SK-N-SH (cell line): ENCODE results near the gene OTUD7B. TPM values are rescaled to one million over a fixed set of nuclear protein-coding genes. Genes with fewer than 3 reads are reported as not detected.

Experiments
- CTCF ChIA-PET: fragments of 300-600, 350-600 bp; formaldehyde crosslinking; extraction: SDS; loops from one replicate; lab custom pipeline; 2021; lab: Yijun Ruan, JAX
- POLR2A ChIA-PET: fragments of 350-600 bp; sonication (Branson Sonifier 250); formaldehyde crosslinking; extraction: SDS; loops from one replicate; lab custom pipeline; 2020; ENCODE audit warnings: antibody characterized with exemption, inconsistent platforms; lab: Yijun Ruan, JAX
- DNase-seq: peaks from one replicate; pipeline ENCODE4 v3.0.0; 2012
- H2AFZ ChIP-seq: fragments of 200-600 bp; sonication (generic); 2 replicates; pipeline ENCODE4 v1.8.1; 2016; ENCODE audit warnings: antibody characterized with exemption, mild to moderate bottlenecking, low read depth
- H3F3A ChIP-seq: fragments of 200-600 bp; sonication (generic); replicated peaks from 2 replicates; pipeline ENCODE3; 2016; ENCODE audit warnings: antibody characterized with exemption, mild to moderate bottlenecking; ENCODE audit not compliant: insufficient read depth
- H3K27ac ChIP-seq, 2 experiments: fragments of 200-500 bp in 1 of 2; fragments of 200-600 bp in 1 of 2; sonication (Bioruptor generic) in 1 of 2; sonication (generic), shearing (Covaris generic) in 1 of 2; 2 replicates each; pipeline versions ENCODE4 v1.5.1 to v1.6.1; 2014 to 2016; ENCODE audit warnings: low read depth in 2 of 2, inconsistent platforms in 1 of 2, low read length in 1 of 2, mild to moderate bottlenecking in 1 of 2, mixed read lengths in 1 of 2
- H3K27me3 ChIP-seq: fragments of 200-600 bp; sonication (generic), shearing (Covaris generic); 2 replicates; pipeline ENCODE4 v1.6.1; 2016; ENCODE audit warnings: mixed run types; ENCODE audit not compliant: insufficient read depth
- H3K36me3 ChIP-seq, 2 experiments: fragments of 200-500 bp in 1 of 2; fragments of 200-600 bp in 1 of 2; sonication (Bioruptor generic) in 1 of 2; sonication (generic) in 1 of 2; replicated peaks in 1 of 2; 2 replicates each; pipeline versions ENCODE3 to v1.5.1; 2014 to 2016; ENCODE audit warnings: low read length in 1 of 2, mild to moderate bottlenecking in 1 of 2; ENCODE audit not compliant: insufficient read depth in 2 of 2, control insufficient read depth in 1 of 2
- H3K4me1 ChIP-seq, 2 experiments: fragments of 200-500 bp in 1 of 2; fragments of 200-600 bp in 1 of 2; sonication (Bioruptor generic) in 1 of 2; sonication (generic), shearing (Covaris generic) in 1 of 2; 2 replicates each; pipeline versions ENCODE4 v1.5.1 to v1.6.1; 2014 to 2016; ENCODE audit warnings: low read depth in 1 of 2, low read length in 1 of 2, mixed run types in 1 of 2; ENCODE audit not compliant: insufficient read depth in 2 of 2, control insufficient read depth in 1 of 2
- H3K4me2 ChIP-seq: fragments of 200-600 bp; sonication (generic), shearing (Covaris generic); 2 replicates; pipeline ENCODE4 v1.6.1; 2017; ENCODE audit warnings: mixed run types
- H3K4me3 ChIP-seq, 2 experiments: fragments of 200-500 bp in 1 of 2; fragments of 200-600 bp in 1 of 2; sonication (Bioruptor generic) in 1 of 2; sonication (generic), shearing (Covaris generic) in 1 of 2; 2 replicates each; pipeline versions ENCODE4 v1.5.1 to v1.8.1; 2014 to 2016; ENCODE audit warnings: low read depth in 2 of 2, inconsistent platforms in 1 of 2, low read length in 1 of 2, mild to moderate bottlenecking in 1 of 2, mixed read lengths in 1 of 2, moderate library complexity in 1 of 2
- H3K79me2 ChIP-seq: fragments of 200-600 bp; sonication (generic); 2 replicates; pipeline ENCODE4 v1.8.1; 2017; ENCODE audit warnings: mild to moderate bottlenecking; ENCODE audit not compliant: insufficient read depth
- H3K9ac ChIP-seq: fragments of 200-600 bp; sonication (generic); 2 replicates; pipeline ENCODE4 v1.6.1; 2017; ENCODE audit warnings: mixed run types
- H3K9me2 ChIP-seq: fragments of 200-600 bp; sonication (generic); 2 replicates; pipeline ENCODE4 v1.6.1; 2017; ENCODE audit warnings: mixed run types
- H3K9me3 ChIP-seq: fragments of 200-600 bp; sonication (generic); 2 replicates; pipeline ENCODE4 v1.6.1; 2017; ENCODE audit warnings: mixed run types, mild to moderate bottlenecking, moderate library complexity
- H4K20me1 ChIP-seq: fragments of 200-600 bp; sonication (generic); 2 replicates; pipeline ENCODE4 v1.6.1; 2017; ENCODE audit warnings: mild to moderate bottlenecking, mixed run types; ENCODE audit not compliant: insufficient read depth
- ELF1 ChIP-seq: IDR thresholded peaks from 2 replicates; pipeline ENCODE4 v1.4.0; 2012
- FOSL2 ChIP-seq: IDR thresholded peaks from 2 replicates; pipeline ENCODE4 v1.4.0; 2012; ENCODE audit warnings: low read depth, mild to moderate bottlenecking, moderate library complexity, borderline replicate concordance
- NRF1 ChIP-seq: IDR thresholded peaks from 2 replicates; pipeline ENCODE4 v1.6.1; 2012; ENCODE audit warnings: low read depth, mild to moderate bottlenecking, low read length
- SMC3 ChIP-seq: IDR thresholded peaks from 2 replicates; pipeline ENCODE4 v1.6.1; 2012; ENCODE audit warnings: low read depth, low read length, improper control_type of control experiment
- TEAD4 ChIP-seq: IDR thresholded peaks from 2 replicates; pipeline ENCODE4 v1.4.0; 2012; ENCODE audit warnings: mild to moderate bottlenecking, borderline replicate concordance; ENCODE audit not compliant: insufficient read depth
- WGBS: methylation state at CpG from one replicate; pipeline ENCODE4 v1.1.6; 2017; ENCODE audit warnings: low lambda C conversion rate; 5-methylcytosine and 5-hydroxymethylcytosine counted together
- polyA plus RNA-seq, 3 experiments: library from polyadenylated mRNA; depleted of rRNA; stranded (reverse); fragments of >200 nt; gene quantifications; 2 replicates each; pipeline ENCODE4 v1.2.3, GENCODE V29; 2012
- TF ChIP-seq, protein P1 (sequence below): fragments of 200-600 bp; sonication (generic); IDR thresholded peaks from 2 replicates; pipeline ENCODE4 v1.6.1; 2017; ENCODE audit warnings: antibody characterized with exemption, mild to moderate bottlenecking, moderate library complexity
- TF ChIP-seq, protein P2 (sequence below): IDR thresholded peaks from 2 replicates; pipeline ENCODE4; 2012

Gene OTUD7B
- polyA plus RNA-seq, 1 of the 3 experiments (the other 2 are of a cell fraction) = 4.2 TPM

DNA sequence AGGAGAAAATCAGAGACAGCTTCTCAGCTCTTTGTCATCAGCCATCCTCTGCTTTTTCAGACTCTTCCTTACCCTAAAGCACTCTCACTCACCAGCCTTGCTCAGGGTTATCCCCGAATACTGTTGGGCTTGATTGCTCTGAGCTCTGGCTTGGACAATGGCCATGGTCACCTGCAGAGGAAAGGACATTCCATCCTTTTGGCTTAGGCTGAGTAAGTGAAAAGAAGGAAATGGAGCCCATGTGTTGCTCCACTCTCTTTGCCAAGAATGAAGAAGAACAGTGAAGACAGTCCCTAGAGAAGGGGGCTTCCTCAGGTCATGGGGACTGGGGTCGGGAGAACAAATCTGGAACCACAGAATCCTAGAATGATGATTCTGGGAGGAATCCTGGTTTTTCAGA lies 76.2 kb downstream of the OTUD7B start (continued):
- TF ChIP-seq, protein P1, sequence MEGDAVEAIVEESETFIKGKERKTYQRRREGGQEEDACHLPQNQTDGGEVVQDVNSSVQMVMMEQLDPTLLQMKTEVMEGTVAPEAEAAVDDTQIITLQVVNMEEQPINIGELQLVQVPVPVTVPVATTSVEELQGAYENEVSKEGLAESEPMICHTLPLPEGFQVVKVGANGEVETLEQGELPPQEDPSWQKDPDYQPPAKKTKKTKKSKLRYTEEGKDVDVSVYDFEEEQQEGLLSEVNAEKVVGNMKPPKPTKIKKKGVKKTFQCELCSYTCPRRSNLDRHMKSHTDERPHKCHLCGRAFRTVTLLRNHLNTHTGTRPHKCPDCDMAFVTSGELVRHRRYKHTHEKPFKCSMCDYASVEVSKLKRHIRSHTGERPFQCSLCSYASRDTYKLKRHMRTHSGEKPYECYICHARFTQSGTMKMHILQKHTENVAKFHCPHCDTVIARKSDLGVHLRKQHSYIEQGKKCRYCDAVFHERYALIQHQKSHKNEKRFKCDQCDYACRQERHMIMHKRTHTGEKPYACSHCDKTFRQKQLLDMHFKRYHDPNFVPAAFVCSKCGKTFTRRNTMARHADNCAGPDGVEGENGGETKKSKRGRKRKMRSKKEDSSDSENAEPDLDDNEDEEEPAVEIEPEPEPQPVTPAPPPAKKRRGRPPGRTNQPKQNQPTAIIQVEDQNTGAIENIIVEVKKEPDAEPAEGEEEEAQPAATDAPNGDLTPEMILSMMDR = no peak

DNA sequence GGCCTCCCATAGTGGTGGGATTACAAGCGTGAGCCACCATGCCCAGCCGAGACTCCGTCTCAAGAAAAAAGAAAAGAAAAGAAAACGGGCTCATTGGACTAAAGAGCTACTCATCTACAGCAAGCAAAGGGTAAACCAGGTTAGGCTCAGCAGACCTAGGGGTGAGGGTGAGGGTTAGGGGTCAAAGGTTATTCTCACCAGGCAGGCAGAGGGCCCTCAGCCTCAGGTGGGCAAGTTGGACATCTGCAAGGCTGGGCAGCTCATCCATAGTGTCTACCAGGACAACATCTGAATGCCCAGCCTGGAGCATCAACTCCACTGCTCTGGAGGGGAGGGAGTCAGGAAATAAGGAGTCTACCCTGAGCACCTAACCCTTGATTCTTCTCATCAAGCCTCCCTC lies 77.3 kb downstream of the OTUD7B start:
- no peaks in the 10 kb centered on the region for H3K9me3 ChIP-seq
- no peak for DNase-seq
- H3K4me1 ChIP-seq = peaks cover 12 to 21% of the 10 kb centered on the region in 2 experiments
- ChIA-PET POLR2A (no interaction called here), CTCF (no interaction called here)
- WGBS = 98% methylated on average over 4 of the region's 4 CpGs
- H3K9ac ChIP-seq = no peak overlapping the region
- no peaks in the 10 kb centered on the region for H3K79me2 ChIP-seq
- H3K4me3 ChIP-seq = no peak overlapping the region
- H3K27me3 ChIP-seq = no peaks in the 10 kb centered on the region
- H3F3A ChIP-seq = peaks cover 10% of the 10 kb centered on the region
- no peak overlapping the region for H3K27ac ChIP-seq
- H3K36me3 ChIP-seq = peaks cover 0 to 14% of the 10 kb centered on the region in 2 experiments
- H3K4me2 ChIP-seq = no peak overlapping the region
- no peak overlapping the region for H2AFZ ChIP-seq
- H3K9me2 ChIP-seq = no peaks in the 10 kb centered on the region
- no peaks in the 10 kb centered on the region for H4K20me1 ChIP-seq
- TF ChIP-seq ELF1 = no peak
- TF ChIP-seq, protein P2, sequence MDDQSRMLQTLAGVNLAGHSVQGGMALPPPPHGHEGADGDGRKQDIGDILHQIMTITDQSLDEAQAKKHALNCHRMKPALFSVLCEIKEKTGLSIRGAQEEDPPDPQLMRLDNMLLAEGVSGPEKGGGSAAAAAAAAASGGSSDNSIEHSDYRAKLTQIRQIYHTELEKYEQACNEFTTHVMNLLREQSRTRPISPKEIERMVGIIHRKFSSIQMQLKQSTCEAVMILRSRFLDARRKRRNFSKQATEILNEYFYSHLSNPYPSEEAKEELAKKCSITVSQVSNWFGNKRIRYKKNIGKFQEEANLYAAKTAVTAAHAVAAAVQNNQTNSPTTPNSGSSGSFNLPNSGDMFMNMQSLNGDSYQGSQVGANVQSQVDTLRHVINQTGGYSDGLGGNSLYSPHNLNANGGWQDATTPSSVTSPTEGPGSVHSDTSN = no peak
- no peak for TF ChIP-seq TEAD4
- TF ChIP-seq FOSL2 = no peak
- TF ChIP-seq NRF1 = no peak

DNA sequence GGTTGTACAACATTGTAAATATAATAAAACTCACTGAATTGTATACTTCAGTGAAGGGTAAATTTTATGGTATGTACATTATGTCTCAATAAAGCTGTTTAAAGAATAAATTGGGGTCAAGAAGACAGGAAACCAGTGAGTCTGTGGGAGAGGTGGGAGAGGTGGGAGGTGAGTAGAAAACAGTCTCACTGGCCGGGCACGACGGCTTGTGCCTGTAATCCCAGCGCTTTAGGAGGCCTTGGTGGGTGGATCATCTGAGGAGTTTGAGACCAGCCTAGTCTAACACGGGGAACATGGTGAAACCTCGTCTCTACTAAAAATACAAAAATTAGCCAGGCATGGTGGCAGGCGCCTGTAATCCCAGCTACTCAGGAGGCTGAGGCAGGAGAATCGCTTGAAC lies 78.1 kb downstream of the OTUD7B start:
- H3K9ac ChIP-seq = no peak overlapping the region
- H2AFZ ChIP-seq = no peak overlapping the region
- H3K27ac ChIP-seq = no peak overlapping the region
- H3K4me1 ChIP-seq = peaks cover 14% of the 10 kb centered on the region in 2 experiments
- peaks cover 9% of the 10 kb centered on the region for H3F3A ChIP-seq
- WGBS = 90% methylated on average over 8 of the region's 8 CpGs
- peaks cover 0 to 14% of the 10 kb centered on the region in 2 experiments for H3K36me3 ChIP-seq
- H3K9me2 ChIP-seq = no peaks in the 10 kb centered on the region
- H4K20me1 ChIP-seq = no peaks in the 10 kb centered on the region
- H3K79me2 ChIP-seq = peaks cover 1% of the 10 kb centered on the region
- H3K27me3 ChIP-seq = no peaks in the 10 kb centered on the region
- no peak for DNase-seq
- H3K4me2 ChIP-seq = no peak overlapping the region
- H3K9me3 ChIP-seq = no peaks in the 10 kb centered on the region
- TF ChIP-seq SMC3 = no peak
- TF ChIP-seq, all 33 proteins: peak for 0
- no peak overlapping the region for H3K4me3 ChIP-seq
- ChIA-PET POLR2A (no interaction called here), CTCF (no interaction called here)
